Fibroblast of lung (primary cell): ENCODE results near the gene ZBTB40.

Experiments
- EZH2 ChIP-seq: IDR thresholded peaks from 2 replicates; pipeline ENCODE4 v1.5.1; 2012; ENCODE audit warnings: low read length, control low read depth, mild to moderate bottlenecking; ENCODE audit errors: missing control alignments
- TF ChIP-seq, protein P1 (sequence below), 2 donors: IDR thresholded peaks in 1 of 2; conservative IDR thresholded peaks in 1 of 2; 1 replicate in 1 of 2; 2 replicates in 1 of 2; pipeline ENCODE4 v1.5.1; 2011 to 2012; ENCODE audit warnings: low read length in 2 of 2, control low read depth in 1 of 2, inconsistent platforms in 1 of 2, low read depth in 1 of 2, mild to moderate bottlenecking in 1 of 2

DNA sequence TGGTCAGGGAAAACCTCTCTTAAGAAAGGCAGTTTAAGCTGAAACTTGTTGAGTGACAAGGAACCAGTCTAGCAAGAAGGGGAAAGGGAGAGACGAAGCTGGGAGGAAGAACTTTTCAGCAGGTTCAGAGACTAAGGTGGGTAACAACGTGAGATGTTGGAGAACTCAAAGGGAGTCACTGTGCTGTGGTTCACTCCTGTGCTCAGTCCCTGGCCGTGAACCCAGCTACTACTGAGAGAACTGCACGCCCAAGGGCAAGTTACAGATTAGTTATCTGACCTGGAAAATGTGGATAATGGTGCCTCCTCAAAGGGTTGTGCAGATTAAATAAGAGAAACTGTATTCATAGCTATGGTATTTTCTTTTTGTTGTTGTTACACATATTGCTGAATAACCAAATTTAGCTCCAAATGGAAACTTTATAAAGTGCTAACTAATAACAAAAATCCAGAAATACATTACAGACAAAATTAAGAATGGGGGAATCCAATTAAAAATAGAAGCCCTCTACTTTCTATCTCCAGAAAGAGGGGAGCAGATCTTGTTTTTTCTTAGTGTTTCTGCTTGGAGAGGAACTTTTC is 2.9 kb downstream of the ZBTB40 start:
- TF ChIP-seq, protein P1, sequence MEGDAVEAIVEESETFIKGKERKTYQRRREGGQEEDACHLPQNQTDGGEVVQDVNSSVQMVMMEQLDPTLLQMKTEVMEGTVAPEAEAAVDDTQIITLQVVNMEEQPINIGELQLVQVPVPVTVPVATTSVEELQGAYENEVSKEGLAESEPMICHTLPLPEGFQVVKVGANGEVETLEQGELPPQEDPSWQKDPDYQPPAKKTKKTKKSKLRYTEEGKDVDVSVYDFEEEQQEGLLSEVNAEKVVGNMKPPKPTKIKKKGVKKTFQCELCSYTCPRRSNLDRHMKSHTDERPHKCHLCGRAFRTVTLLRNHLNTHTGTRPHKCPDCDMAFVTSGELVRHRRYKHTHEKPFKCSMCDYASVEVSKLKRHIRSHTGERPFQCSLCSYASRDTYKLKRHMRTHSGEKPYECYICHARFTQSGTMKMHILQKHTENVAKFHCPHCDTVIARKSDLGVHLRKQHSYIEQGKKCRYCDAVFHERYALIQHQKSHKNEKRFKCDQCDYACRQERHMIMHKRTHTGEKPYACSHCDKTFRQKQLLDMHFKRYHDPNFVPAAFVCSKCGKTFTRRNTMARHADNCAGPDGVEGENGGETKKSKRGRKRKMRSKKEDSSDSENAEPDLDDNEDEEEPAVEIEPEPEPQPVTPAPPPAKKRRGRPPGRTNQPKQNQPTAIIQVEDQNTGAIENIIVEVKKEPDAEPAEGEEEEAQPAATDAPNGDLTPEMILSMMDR (conservative IDR thresholded peaks at IDR 0.05 in 1 of 2, IDR thresholded peaks at IDR 0.05 in 1 of 2; ENCODE audit: low read depth in 1 of 2, low read length in 2 of 2): no peak
- no peak for TF ChIP-seq EZH2
